Vagina (tissue), 2 donors: ENCODE measurements around the gene TMPRSS2. TPM values are rescaled to one million over a fixed set of nuclear protein-coding genes. Genes with fewer than 3 reads are reported as not detected.
"Not testable (repeated sequence)": the region's sequence is repeated elsewhere in the genome, so short reads cannot be mapped to it uniquely, and the experiment has no call there.

Experiments
- DNase-seq, 2 donors: peaks; one replicate each; pipeline ENCODE4 v3.0.0-alpha.2; 2017; ENCODE audit errors: extremely low spot score in 2 of 2
- H3K27ac ChIP-seq: fragments of 200-600 bp; sonication (generic); one replicate; pipeline ENCODE4 v1.5.1; 2019
- H3K27me3 ChIP-seq: fragments of 200-600 bp; sonication (generic); one replicate; pipeline ENCODE4 v1.5.1; 2019
- H3K36me3 ChIP-seq, 2 donors: fragments of 200-600 bp; sonication (generic); one replicate each; pipeline ENCODE4 v1.5.1; 2017 to 2019
- H3K4me1 ChIP-seq: fragments of 200-600 bp; sonication (generic); one replicate; pipeline ENCODE4 v1.5.1; 2019
- H3K4me3 ChIP-seq, 2 donors: fragments of 200-600 bp; sonication (generic); 1 replicate in 1 of 2; 2 replicates in 1 of 2; pipeline ENCODE4 v1.5.1; 2016 to 2019
- H3K9me3 ChIP-seq: fragments of 200-600 bp; sonication (generic); one replicate; pipeline ENCODE4 v1.5.1; 2019
- CTCF ChIP-seq, 3 experiments: fragments of 450-650 bp in 2 of 3; fragments of 200-600 bp in 1 of 3; sonication (generic) in 1 of 3; IDR thresholded peaks; one replicate each; pipeline ENCODE4 v1.5.1; 2017 to 2019; ENCODE audit warnings: antibody characterized with exemption in 3 of 3, mild to moderate bottlenecking in 2 of 3, moderate library complexity in 2 of 3
- POLR2A ChIP-seq, 2 donors: fragments of 450-650 bp; IDR thresholded peaks; one replicate each; pipeline ENCODE4 v1.6.1; 2017; ENCODE audit warnings: antibody characterized with exemption in 2 of 2, mild to moderate bottlenecking in 2 of 2, moderate library complexity in 2 of 2
- POLR2AphosphoS5 ChIP-seq, 2 donors: sonication (generic); formaldehyde crosslinking; IDR thresholded peaks; one replicate each; pipeline ENCODE4 v1.9.0; 2017; ENCODE audit warnings: antibody characterized with exemption in 2 of 2, mild to moderate bottlenecking in 2 of 2, low read depth in 1 of 2; ENCODE audit not compliant: insufficient read depth in 1 of 2
- intact Hi-C: fragments of 100-400 bp; cut with DNase I; formaldehyde crosslinking; loops from one replicate; pipeline ENCODE4 v1.15.1; 2023
- small RNA-seq: library from RNA; depleted of rRNA; stranded (forward); fragments of <200 nt; gene quantifications from one replicate; pipeline ENCODE3, GENCODE V24; 2016
- total RNA-seq: library from RNA; depleted of rRNA; stranded (reverse); fragments of >200 nt; gene quantifications from one replicate; pipeline ENCODE4 v1.2.3, GENCODE V29; 2016

Gene TMPRSS2
- total RNA-seq, 1 donor from 2014 or later, result 19.9 TPM

DNA sequence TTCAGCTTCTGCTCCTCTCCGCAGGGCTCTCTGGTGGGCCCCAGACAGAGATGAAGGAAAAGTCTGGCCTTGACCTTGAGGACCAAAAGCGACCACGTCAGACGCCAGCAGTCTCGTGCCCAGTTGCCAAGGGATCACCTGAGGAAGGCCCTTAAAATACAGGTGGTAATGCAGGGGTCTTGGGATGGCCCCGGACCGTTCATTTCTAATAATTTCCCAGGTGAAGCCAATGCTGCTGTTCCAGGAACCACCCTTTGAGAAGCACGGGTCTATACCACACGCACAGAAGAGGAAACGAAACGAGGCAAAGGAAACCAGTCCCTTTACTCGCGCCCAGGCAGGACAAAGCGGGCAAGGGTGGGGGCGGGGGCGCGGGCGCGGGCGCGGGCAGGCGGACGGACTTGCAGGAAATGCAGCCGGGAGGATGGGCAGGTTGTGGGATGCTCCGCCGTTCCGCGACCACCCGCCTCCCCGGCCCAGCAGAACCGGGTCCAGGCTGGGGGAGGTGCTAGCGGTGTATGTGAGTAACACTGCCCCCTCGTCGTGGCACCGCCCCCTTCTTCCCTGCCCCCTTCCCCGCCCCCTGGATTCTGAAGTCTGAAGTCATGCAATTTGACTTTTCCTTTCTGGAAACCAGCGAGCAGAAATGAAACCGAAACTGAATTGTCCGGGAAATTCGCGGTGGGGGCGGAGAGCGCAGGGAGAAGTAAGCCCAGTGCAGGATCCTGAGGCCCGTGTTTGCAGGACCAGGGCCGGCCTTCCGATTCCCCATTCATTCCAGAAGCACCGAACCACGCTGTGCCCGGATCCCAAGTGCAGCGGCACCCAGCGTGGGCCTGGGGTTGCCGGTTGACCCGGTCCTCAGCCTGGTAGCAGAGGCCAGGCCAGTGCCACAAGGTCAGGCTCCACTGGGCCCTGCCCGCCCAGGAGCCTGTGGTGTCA lies 87.8 kb downstream of the TMPRSS2 start:
- Histone ChIP-seq H3K27me3 (no peaks in the 10 kb centered on the region), H3K4me3 (peak overlapping the region; percentile 62 to 89), H3K36me3 (no peaks in the 10 kb centered on the region), H3K9me3 (no peaks in the 10 kb centered on the region), H3K27ac (peak overlapping the region; percentile 93), H3K4me1 (peaks cover 23% of the 10 kb centered on the region)
- no peak for TF ChIP-seq CTCF (IDR thresholded peaks at IDR 0.05)
- peak; percentile 74 to 76 for TF ChIP-seq POLR2AphosphoS5 (IDR thresholded peaks at IDR 0.05; ENCODE audit: insufficient read depth in 1 of 2, low read depth in 1 of 2)
- DNase-seq, result peak in 1 of 2 donors; percentile 93
- intact Hi-C loops, result no loop called here

DNA sequence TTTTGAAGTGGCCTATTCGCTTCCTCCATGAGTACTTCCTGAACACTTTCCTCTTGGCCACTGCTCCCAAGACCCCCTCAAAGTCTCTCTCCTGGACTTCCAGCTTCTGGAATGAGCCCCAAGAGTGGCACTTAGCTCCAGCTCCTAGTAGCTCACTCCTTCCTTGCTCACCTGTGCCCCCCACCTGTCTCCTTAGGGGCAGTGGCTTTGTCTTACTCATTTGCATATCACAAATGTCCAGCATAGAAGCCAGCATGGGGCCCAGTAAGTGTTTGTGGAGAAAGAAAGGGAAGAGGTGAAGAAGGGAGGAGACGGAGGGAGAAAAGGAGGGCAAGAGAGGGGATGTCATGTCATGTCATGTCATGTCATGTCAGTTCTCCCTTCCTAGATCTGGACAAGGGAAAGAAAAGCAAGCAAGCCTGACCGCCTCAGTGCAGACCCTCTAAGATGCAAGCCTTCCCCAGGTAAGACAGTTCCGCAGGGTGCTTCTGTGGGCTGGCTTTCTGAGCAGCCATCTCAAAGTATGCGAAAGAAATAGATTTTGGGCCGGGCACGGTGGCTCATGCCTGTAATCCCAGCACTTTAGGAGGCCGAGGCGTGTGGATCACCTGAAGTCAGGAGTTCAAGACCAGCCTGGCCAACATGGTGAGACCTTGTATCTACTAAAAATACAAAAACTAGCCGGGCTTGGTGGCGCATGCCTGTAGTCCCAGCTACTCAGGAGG lies 88.8 kb downstream of the TMPRSS2 start:
- H3K36me3 ChIP-seq, result no peaks in the 10 kb centered on the region
- no peak overlapping the region for H3K4me3 ChIP-seq
- intact Hi-C loops, result no loop called here
- DNase-seq, result peak in 1 of 2 donors; percentile 84
- no peaks in the 10 kb centered on the region for H3K27me3 ChIP-seq
- H3K4me1 ChIP-seq, result peaks cover 23% of the 10 kb centered on the region
- H3K27ac ChIP-seq, result peak overlapping the region; percentile 93
- TF ChIP-seq POLR2AphosphoS5 (IDR thresholded peaks at IDR 0.05; ENCODE audit: insufficient read depth in 1 of 2, low read depth in 1 of 2) (no peak), CTCF (IDR thresholded peaks at IDR 0.05) (no peak), POLR2A (IDR thresholded peaks at IDR 0.05) (no peak)
- H3K9me3 ChIP-seq, result no peaks in the 10 kb centered on the region

DNA sequence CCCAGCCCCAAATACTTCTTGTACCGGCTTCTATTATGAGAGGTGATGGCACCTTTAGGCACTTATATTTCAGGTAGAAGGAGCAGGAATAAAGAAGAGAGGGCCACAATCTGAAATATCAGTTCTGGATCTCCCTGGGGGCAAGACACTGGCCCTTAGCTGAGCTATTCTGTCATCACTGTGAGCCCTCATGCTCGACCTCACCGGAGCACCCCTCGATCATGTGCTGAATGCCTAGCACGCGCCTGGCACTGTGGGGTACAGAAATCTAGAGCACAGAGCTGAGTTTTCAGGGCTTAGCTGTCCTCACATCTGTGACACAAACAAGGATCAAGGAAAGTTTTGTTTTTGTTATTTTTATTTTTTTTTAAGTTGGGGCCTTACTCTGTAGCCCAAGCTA lies 89.6 kb downstream of the TMPRSS2 start:
- Histone ChIP-seq H3K9me3 (no peaks in the 10 kb centered on the region), H3K4me3 (no peak overlapping the region), H3K36me3 (no peaks in the 10 kb centered on the region), H3K27ac (peak overlapping the region; percentile 93), H3K27me3 (no peaks in the 10 kb centered on the region), H3K4me1 (peaks cover 23% of the 10 kb centered on the region)
- no peak for DNase-seq
- TF ChIP-seq POLR2A (IDR thresholded peaks at IDR 0.05) (no peak), CTCF (IDR thresholded peaks at IDR 0.05) (no peak), POLR2AphosphoS5 (IDR thresholded peaks at IDR 0.05; ENCODE audit: insufficient read depth in 1 of 2, low read depth in 1 of 2) (no peak)
- intact Hi-C loops, result no loop called here

DNA sequence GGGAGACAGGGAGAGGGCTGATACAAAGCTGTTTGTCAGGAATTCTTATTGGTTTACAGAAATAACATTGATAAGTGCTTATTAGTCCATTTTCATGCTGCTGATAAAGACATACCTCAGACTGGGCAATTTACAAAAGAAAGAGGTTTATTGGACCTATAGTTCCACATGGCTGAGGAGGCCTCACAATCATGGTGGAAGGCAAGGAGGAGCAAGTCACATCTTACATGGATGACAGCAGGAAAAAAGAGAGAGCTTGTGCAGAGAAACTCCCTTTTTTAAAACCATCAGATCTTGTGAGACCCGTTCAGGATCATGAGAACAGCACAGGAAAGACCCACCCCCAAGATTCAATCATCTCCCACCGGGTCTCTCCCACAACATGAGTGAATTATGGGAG lies 90.5 kb downstream of the TMPRSS2 start:
- H3K9me3 ChIP-seq, H3K36me3 ChIP-seq, intact Hi-C loops, H3K27ac ChIP-seq, DNase-seq, H3K4me3 ChIP-seq, H3K27me3 ChIP-seq: not testable (repeated sequence)
- peaks cover 23% of the 10 kb centered on the region for H3K4me1 ChIP-seq

Small RNA genes within 50 kb of the gene (small RNA-seq; reads per million reads assigned to genes)
- gene RF00421, result not detected

Other genes starting within 250 kb of the TMPRSS2 start
- 2.9 TPM for gene FAM3B, start 191.4 kb downstream of the TMPRSS2 start, total RNA-seq
- gene MX2, start 146.1 kb downstream of the TMPRSS2 start, total RNA-seq, result 13.5 TPM
- 16.7 TPM for gene MX1, start 81.9 kb downstream of the TMPRSS2 start, total RNA-seq